Activated naive CD8-positive, alpha-beta T cell treated with anti-CD3 and anti-CD28 coated beads for 36 hours (primary cell): ENCODE measurements around the gene SDK1. TPM values are rescaled to one million over a fixed set of nuclear protein-coding genes. Genes with fewer than 3 reads are reported as not detected.

ENCODE experiments used
- DNase-seq: peaks from one replicate; pipeline ENCODE4 v3.0.0; 2021
- H3K27ac Mint-ChIP-seq: one replicate; pipeline ENCODE4 v1.8.0; 2022; ENCODE audit warnings: mild to moderate bottlenecking, moderate library complexity, mixed read lengths
- H3K27me3 Mint-ChIP-seq: one replicate; pipeline ENCODE4 v1.8.0; 2022; ENCODE audit warnings: mild to moderate bottlenecking, mixed read lengths
- H3K36me3 Mint-ChIP-seq: one replicate; pipeline ENCODE4 v1.8.0; 2021; ENCODE audit warnings: mild to moderate bottlenecking, mixed read lengths
- H3K4me1 Mint-ChIP-seq: one replicate; pipeline ENCODE4 v1.8.0; 2021; ENCODE audit warnings: mixed read lengths
- H3K4me3 Mint-ChIP-seq: one replicate; pipeline ENCODE4 v1.8.0; 2022; ENCODE audit warnings: mild to moderate bottlenecking, moderate library complexity, mixed read lengths
- H3K9me3 Mint-ChIP-seq: one replicate; pipeline ENCODE4 v1.8.0; 2022; ENCODE audit warnings: mixed read lengths
- total RNA-seq, 2 experiments: library from RNA; stranded (reverse); gene quantifications; one replicate each; pipeline ENCODE4 v1.2.3, GENCODE V29; 2021

The SDK1 gene
- total RNA-seq, 2 experiments from 2014 or later, result 0.49 to 0.54 TPM

- no peak overlapping the region for H3K4me3 Mint-ChIP-seq
- no peak overlapping the region for H3K27ac Mint-ChIP-seq
- no peaks in the 10 kb centered on the region for H3K9me3 Mint-ChIP-seq
- DNase-seq, result no peak
- no peaks in the 10 kb centered on the region for H3K36me3 Mint-ChIP-seq
- no peaks in the 10 kb centered on the region for H3K4me1 Mint-ChIP-seq
- no peaks in the 10 kb centered on the region for H3K27me3 Mint-ChIP-seq
Observed at GRCh38 chr7:4156190-4156589, 855.1 kb downstream of the SDK1 start.

- H3K36me3 Mint-ChIP-seq, result no peaks in the 10 kb centered on the region
- H3K4me3 Mint-ChIP-seq, result no peak overlapping the region
- H3K27me3 Mint-ChIP-seq, result no peaks in the 10 kb centered on the region
- H3K9me3 Mint-ChIP-seq, result no peaks in the 10 kb centered on the region
- DNase-seq, result no peak
- no peaks in the 10 kb centered on the region for H3K4me1 Mint-ChIP-seq
- no peak overlapping the region for H3K27ac Mint-ChIP-seq
Observed at GRCh38 chr7:4157651-4158050, 856.6 kb downstream of the SDK1 start.

GRCh38 chr7:4158441-4159153 is 857.5 kb downstream of the SDK1 start:
- Mint-ChIP-seq H3K36me3 (no peaks in the 10 kb centered on the region), H3K27me3 (no peaks in the 10 kb centered on the region), H3K4me1 (no peaks in the 10 kb centered on the region), H3K9me3 (no peaks in the 10 kb centered on the region), H3K4me3 (no peak overlapping the region), H3K27ac (no peak overlapping the region)
- DNase-seq, result no peak

GRCh38 chr7:4159154-4159501 is 858.1 kb downstream of the SDK1 start:
- no peaks in the 10 kb centered on the region for H3K36me3 Mint-ChIP-seq
- H3K4me3 Mint-ChIP-seq, result no peak overlapping the region
- DNase-seq, result no peak
- H3K27ac Mint-ChIP-seq, result no peak overlapping the region
- no peaks in the 10 kb centered on the region for H3K9me3 Mint-ChIP-seq
- no peaks in the 10 kb centered on the region for H3K27me3 Mint-ChIP-seq
- no peaks in the 10 kb centered on the region for H3K4me1 Mint-ChIP-seq

- H3K9me3 Mint-ChIP-seq, result no peaks in the 10 kb centered on the region
- no peak overlapping the region for H3K27ac Mint-ChIP-seq
- DNase-seq, result no peak
- H3K4me1 Mint-ChIP-seq, result no peaks in the 10 kb centered on the region
- no peaks in the 10 kb centered on the region for H3K27me3 Mint-ChIP-seq
- H3K4me3 Mint-ChIP-seq, result no peak overlapping the region
- H3K36me3 Mint-ChIP-seq, result no peaks in the 10 kb centered on the region
Observed at GRCh38 chr7:4159761-4160554, 858.9 kb downstream of the SDK1 start.

- Mint-ChIP-seq H3K4me1 (no peaks in the 10 kb centered on the region), H3K4me3 (no peak overlapping the region), H3K9me3 (no peaks in the 10 kb centered on the region), H3K36me3 (no peaks in the 10 kb centered on the region), H3K27me3 (no peaks in the 10 kb centered on the region), H3K27ac (no peak overlapping the region)
- DNase-seq, result no peak
Observed at GRCh38 chr7:4162884-4163564, 862.0 kb downstream of the SDK1 start.

GRCh38 chr7:4163565-4164203 is 862.6 kb downstream of the SDK1 start:
- H3K9me3 Mint-ChIP-seq, result no peaks in the 10 kb centered on the region
- H3K36me3 Mint-ChIP-seq, result no peaks in the 10 kb centered on the region
- H3K27ac Mint-ChIP-seq, result no peak overlapping the region
- H3K4me1 Mint-ChIP-seq, result no peaks in the 10 kb centered on the region
- H3K4me3 Mint-ChIP-seq, result no peak overlapping the region
- no peaks in the 10 kb centered on the region for H3K27me3 Mint-ChIP-seq
- DNase-seq, result no peak

GRCh38 chr7:4164556-4164955 is 863.5 kb downstream of the SDK1 start:
- DNase-seq, result no peak

GRCh38 chr7:4166340-4166739 is 865.3 kb downstream of the SDK1 start:
- Mint-ChIP-seq H3K4me3 (no peak overlapping the region), H3K9me3 (no peaks in the 10 kb centered on the region), H3K27me3 (no peaks in the 10 kb centered on the region), H3K36me3 (no peaks in the 10 kb centered on the region), H3K27ac (no peak overlapping the region), H3K4me1 (no peaks in the 10 kb centered on the region)
- DNase-seq, result no peak

More at GRCh38 chr7:4164556-4164955, 863.5 kb downstream of the SDK1 start:
- Mint-ChIP-seq H3K9me3 (no peaks in the 10 kb centered on the region), H3K36me3 (no peaks in the 10 kb centered on the region), H3K4me3 (no peak overlapping the region), H3K27me3 (no peaks in the 10 kb centered on the region), H3K4me1 (no peaks in the 10 kb centered on the region), H3K27ac (no peak overlapping the region)

GRCh38 chr7:4166807-4167206 is 865.8 kb downstream of the SDK1 start:
- H3K27ac Mint-ChIP-seq, result no peak overlapping the region
- H3K36me3 Mint-ChIP-seq, result no peaks in the 10 kb centered on the region
- H3K4me1 Mint-ChIP-seq, result no peaks in the 10 kb centered on the region
- no peaks in the 10 kb centered on the region for H3K27me3 Mint-ChIP-seq
- no peaks in the 10 kb centered on the region for H3K9me3 Mint-ChIP-seq
- no peak for DNase-seq
- no peak overlapping the region for H3K4me3 Mint-ChIP-seq

GRCh38 chr7:4167385-4167910 is 866.4 kb downstream of the SDK1 start:
- Mint-ChIP-seq H3K4me1 (no peaks in the 10 kb centered on the region), H3K27me3 (no peaks in the 10 kb centered on the region), H3K4me3 (no peak overlapping the region), H3K27ac (no peak overlapping the region), H3K9me3 (no peaks in the 10 kb centered on the region), H3K36me3 (no peaks in the 10 kb centered on the region)
- DNase-seq, result no peak

GRCh38 chr7:4168041-4168440 is 867.0 kb downstream of the SDK1 start:
- no peak for DNase-seq
- H3K4me1 Mint-ChIP-seq, result no peaks in the 10 kb centered on the region
- H3K9me3 Mint-ChIP-seq, result no peaks in the 10 kb centered on the region
- no peak overlapping the region for H3K4me3 Mint-ChIP-seq
- H3K27ac Mint-ChIP-seq, result no peak overlapping the region
- no peaks in the 10 kb centered on the region for H3K36me3 Mint-ChIP-seq
- no peaks in the 10 kb centered on the region for H3K27me3 Mint-ChIP-seq

- no peak overlapping the region for H3K4me3 Mint-ChIP-seq
- DNase-seq, result no peak
- H3K4me1 Mint-ChIP-seq, result no peaks in the 10 kb centered on the region
- no peaks in the 10 kb centered on the region for H3K36me3 Mint-ChIP-seq
- H3K9me3 Mint-ChIP-seq, result no peaks in the 10 kb centered on the region
- no peaks in the 10 kb centered on the region for H3K27me3 Mint-ChIP-seq
- H3K27ac Mint-ChIP-seq, result no peak overlapping the region
Observed at GRCh38 chr7:4168541-4168940, 867.5 kb downstream of the SDK1 start.

- Mint-ChIP-seq H3K9me3 (no peaks in the 10 kb centered on the region), H3K4me1 (no peaks in the 10 kb centered on the region), H3K4me3 (no peak overlapping the region), H3K27ac (no peak overlapping the region), H3K27me3 (no peaks in the 10 kb centered on the region), H3K36me3 (no peaks in the 10 kb centered on the region)
- no peak for DNase-seq
Observed at GRCh38 chr7:4169455-4169854, 868.4 kb downstream of the SDK1 start.
